ENCODE data around the gene DCUN1D1.

The DCUN1D1 gene

GRCh38 chr3:182969853-182970252, 10.5 kb downstream of the DCUN1D1 start:
- H3K27me3 ChIP-seq (ENCODE audit: control insufficient read depth, insufficient read depth, low read length): no peaks in the 10 kb centered on the region
- H3K79me2 ChIP-seq: peaks cover 24% of the 10 kb centered on the region
- H3K4me1 ChIP-seq: peaks cover 6% of the 10 kb centered on the region
- no peak overlapping the region for H2AFZ ChIP-seq
- no peak overlapping the region for H3K4me3 ChIP-seq (ENCODE audit: low read depth, low read length)
- H3K36me3 ChIP-seq (ENCODE audit: control insufficient read depth, insufficient read depth, low read length): no peaks in the 10 kb centered on the region
- H3K27ac ChIP-seq: no peak overlapping the region
- H3K9ac ChIP-seq: no peak overlapping the region
- no peak for TF ChIP-seq CTCF (IDR thresholded peaks at IDR 0.05)
- no peak overlapping the region for H3K4me2 ChIP-seq (ENCODE audit: low read length)
- H3K9me3 ChIP-seq (ENCODE audit: control insufficient read depth, low read length): no peaks in the 10 kb centered on the region

DNA sequence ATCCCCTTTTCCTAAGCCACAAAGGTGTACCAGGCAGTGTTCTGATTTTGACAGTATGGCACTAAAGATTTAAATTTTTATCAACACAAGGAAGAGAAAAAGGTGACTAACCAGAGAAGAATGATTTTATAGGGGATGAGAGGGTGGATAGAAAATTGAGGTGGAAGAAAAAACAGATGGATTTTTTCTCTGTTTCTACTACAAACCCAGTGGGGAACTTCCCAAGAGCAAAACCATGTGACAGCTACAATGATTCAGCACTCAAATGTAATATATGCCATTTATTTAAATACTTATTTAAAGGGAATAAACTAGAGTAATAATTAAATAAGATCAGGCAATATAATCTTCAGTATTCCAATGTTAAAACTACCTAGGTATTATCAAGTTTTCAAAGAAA, 11.1 kb downstream of the DCUN1D1 start:
- H3K4me3 ChIP-seq (ENCODE audit: low read depth, low read length): no peak overlapping the region
- no peaks in the 10 kb centered on the region for H3K27me3 ChIP-seq (ENCODE audit: control insufficient read depth, insufficient read depth, low read length)
- peaks cover 24% of the 10 kb centered on the region for H3K79me2 ChIP-seq
- no peak overlapping the region for H3K4me2 ChIP-seq (ENCODE audit: low read length)
- H2AFZ ChIP-seq: no peak overlapping the region
- H3K4me1 ChIP-seq: peaks cover 6% of the 10 kb centered on the region
- no peak for TF ChIP-seq CTCF (IDR thresholded peaks at IDR 0.05)
- no peak overlapping the region for H3K9ac ChIP-seq
- no peak overlapping the region for H3K27ac ChIP-seq
- H3K36me3 ChIP-seq (ENCODE audit: control insufficient read depth, insufficient read depth, low read length): no peaks in the 10 kb centered on the region
- H3K9me3 ChIP-seq (ENCODE audit: control insufficient read depth, low read length): no peaks in the 10 kb centered on the region

GRCh38 chr3:182967218-182968204, 12.8 kb downstream of the DCUN1D1 start:
- no peak overlapping the region for H3K27ac ChIP-seq
- H3K4me1 ChIP-seq: peaks cover 6% of the 10 kb centered on the region

DNA sequence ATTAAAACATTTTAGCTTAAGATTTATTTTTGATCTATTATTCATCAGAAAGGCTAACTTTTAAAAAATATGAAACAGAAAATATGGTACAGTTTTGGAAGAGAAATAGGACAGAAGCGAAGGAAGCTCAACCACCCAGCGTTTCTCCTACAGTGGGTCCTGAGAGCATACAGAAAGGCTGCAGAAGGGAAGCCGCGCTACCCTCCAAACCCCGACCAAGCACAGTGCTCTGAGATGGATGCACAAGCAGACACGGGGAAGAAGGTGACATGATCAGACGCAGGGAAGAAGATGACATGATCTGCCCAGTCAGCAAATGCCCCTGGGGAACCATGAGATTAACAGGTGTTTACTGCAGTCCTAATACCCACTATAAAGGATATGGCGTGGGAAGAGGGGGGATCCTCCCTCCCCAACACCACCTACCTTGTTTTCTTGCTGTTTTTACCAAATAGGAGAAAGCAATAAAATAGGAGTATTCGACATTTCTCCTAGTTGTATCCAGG, 14.4 kb downstream of the DCUN1D1 start:
- Histone ChIP-seq H3K27me3 (ENCODE audit: control insufficient read depth, insufficient read depth, low read length) (no peaks in the 10 kb centered on the region), H3K4me3 (ENCODE audit: low read depth, low read length) (no peak overlapping the region), H3K9me3 (ENCODE audit: control insufficient read depth, low read length) (no peaks in the 10 kb centered on the region), H2AFZ (no peak overlapping the region), H3K4me1 (peaks cover 6% of the 10 kb centered on the region), H3K9ac (no peak overlapping the region), H3K79me2 (peaks cover 9% of the 10 kb centered on the region), H3K36me3 (ENCODE audit: control insufficient read depth, insufficient read depth, low read length) (no peaks in the 10 kb centered on the region), H3K4me2 (ENCODE audit: low read length) (no peak overlapping the region), H3K27ac (no peak overlapping the region)
- no peak for TF ChIP-seq CTCF (IDR thresholded peaks at IDR 0.05)

More at GRCh38 chr3:182967218-182968204, 12.8 kb downstream of the DCUN1D1 start:
- no peaks in the 10 kb centered on the region for H3K36me3 ChIP-seq (ENCODE audit: control insufficient read depth, insufficient read depth, low read length)
- H3K4me3 ChIP-seq (ENCODE audit: low read depth, low read length): no peak overlapping the region
- H3K9ac ChIP-seq: no peak overlapping the region
- H3K9me3 ChIP-seq (ENCODE audit: control insufficient read depth, low read length): no peaks in the 10 kb centered on the region
- H3K79me2 ChIP-seq: peaks cover 14% of the 10 kb centered on the region
- H3K4me2 ChIP-seq (ENCODE audit: low read length): no peak overlapping the region
- no peaks in the 10 kb centered on the region for H3K27me3 ChIP-seq (ENCODE audit: control insufficient read depth, insufficient read depth, low read length)
- no peak overlapping the region for H2AFZ ChIP-seq
- TF ChIP-seq CTCF (IDR thresholded peaks at IDR 0.05): no peak
